HG03521 (cell line): ENCODE data around the gene VPS4A.
"Not testable (repeated sequence)": the region's sequence is repeated elsewhere in the genome, so short reads cannot be mapped to it uniquely, and the experiment has no call there.

Experiments
- ATAC-seq: cut with Tn5 transposase; IDR thresholded peaks from one replicate; pipeline ENCODE4 v1.9.1; 2021; ENCODE audit warnings: mild to moderate bottlenecking, moderate library complexity; ENCODE audit not compliant: unreplicated experiment

The VPS4A gene

DNA sequence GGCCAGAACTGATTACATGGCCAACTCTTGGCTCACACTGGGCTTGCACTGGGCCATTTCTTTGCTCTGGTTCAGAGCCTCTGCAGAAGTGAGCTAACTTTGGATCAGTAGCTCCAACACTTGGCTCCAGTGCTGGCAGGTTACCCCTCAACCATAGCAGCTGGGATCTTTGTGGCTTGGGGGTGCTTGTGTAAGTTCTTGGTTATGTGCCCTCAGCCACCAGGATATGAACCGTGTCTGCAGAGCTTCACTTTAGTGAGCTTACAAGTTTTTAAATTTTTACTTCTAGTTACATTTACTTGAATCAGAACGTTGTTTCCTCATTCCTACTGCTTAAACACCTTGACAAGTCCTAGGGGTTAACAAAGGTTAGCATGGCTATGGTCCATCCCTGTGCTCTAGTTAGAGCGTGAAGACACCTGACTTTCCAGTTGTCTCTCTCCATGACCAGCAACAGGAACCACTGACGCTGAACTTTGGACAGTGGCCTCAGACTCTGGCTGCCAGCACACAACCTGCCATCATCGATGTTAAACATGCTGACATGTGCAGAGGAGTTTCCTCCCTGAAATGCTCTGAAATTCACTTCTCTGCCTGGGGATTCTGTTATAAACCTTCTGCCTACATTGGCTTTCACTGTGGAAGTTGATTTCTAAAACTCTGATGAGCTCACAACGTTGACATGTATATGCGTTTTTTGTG is 15.2 kb downstream of the VPS4A start:
- ATAC-seq: no peak

DNA sequence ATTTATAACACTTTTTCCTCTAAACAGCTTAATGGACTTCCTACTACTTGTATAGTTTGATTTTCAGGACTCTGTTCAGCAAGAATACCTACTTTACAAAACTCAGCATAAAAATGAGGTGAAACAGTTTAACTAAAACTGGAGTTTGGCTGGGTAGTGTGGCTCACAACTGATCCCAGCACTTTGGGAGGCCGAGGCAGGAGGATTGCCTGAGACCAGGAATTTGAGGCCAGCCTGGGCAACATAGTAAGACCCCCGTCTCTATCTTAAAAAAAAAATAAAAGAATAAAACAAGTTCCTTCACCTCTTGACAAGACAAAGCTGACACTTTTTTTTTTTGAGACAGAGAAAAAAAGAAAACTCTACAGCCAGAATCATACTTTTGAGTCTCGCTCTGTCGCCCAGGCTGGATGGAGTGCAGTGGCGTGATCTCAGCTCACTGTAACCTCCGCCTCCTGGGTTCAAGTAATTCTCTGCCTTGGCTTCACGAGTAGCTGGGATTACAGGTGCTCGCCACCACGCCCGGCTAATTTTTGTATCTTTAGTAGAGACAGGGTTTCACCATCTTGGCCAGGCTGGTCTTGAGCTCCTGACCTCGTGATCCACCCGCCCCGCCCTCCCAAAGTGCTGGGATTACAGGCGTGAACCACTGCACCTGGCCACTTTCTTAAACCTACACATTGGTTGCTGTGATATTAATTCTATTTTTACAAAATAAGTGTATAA is 16.6 kb downstream of the VPS4A start:
- ATAC-seq: no peak

DNA sequence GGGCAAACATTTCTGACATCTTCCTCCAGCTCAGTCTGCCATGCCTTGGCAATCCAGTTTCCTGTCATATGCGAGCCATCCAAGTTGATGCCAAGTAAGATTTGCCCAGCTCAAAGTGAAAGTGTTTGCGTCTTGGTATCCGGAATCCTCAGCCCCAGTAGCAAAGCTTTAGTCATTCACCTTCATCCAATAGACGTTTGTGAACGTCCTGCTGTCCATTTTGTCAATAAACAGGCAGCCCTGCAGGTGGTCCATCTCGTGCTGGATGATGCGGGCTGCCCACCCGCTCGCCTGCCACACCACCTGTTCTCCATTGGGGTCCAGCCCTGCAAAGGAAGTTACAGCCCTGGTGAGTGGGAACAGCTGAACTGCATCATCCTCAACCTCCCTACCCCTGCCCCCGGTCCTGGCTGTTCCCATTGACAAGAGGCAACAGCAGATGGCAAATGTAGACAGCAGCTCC is 17.7 kb downstream of the VPS4A start:
- ATAC-seq: no peak

DNA sequence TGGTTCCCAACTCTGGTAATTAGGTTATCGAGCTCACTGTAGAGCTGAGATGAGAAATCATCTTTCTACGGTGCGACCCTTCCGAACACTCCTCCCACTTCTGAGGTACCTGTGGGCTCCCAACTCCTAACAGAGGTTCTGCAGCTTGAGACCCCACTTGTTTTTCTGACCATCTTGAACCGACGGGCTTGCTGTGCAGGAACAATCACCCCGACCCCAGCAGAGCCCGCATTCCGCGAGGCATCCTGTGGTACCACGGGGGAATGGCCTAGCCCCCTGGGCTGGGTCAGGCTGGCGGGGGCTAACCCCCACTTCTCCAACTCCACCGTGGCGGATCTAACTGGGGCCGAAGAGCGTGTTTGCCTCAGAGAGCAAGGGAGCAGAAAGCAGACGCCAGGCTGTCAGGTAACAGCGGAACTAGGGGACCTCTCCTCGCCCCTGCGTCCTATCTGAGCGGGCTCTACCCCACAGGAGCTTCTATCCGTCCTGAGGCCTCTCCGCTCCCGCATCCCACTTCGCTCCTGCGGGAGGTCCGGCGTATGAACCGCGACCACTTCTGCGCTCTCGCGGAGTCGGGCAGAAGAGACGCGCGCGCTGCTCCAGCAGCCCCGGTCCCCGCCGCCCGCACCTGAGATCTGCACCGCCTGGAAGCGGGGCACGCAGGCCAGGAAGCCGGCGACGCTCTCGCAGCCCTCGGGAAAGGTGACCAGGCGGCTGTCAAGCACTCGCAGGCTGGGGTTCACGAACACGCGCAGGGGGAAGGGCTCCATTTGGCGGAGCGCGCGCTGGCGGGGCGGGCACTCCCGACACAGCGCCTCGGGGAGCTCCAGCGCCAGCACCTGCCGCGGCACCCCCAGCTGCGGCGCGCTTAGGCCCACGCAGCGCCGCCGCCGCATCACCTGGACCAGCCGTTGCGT is 18.5 kb downstream of the VPS4A start:
- peak; percentile 26 for ATAC-seq

DNA sequence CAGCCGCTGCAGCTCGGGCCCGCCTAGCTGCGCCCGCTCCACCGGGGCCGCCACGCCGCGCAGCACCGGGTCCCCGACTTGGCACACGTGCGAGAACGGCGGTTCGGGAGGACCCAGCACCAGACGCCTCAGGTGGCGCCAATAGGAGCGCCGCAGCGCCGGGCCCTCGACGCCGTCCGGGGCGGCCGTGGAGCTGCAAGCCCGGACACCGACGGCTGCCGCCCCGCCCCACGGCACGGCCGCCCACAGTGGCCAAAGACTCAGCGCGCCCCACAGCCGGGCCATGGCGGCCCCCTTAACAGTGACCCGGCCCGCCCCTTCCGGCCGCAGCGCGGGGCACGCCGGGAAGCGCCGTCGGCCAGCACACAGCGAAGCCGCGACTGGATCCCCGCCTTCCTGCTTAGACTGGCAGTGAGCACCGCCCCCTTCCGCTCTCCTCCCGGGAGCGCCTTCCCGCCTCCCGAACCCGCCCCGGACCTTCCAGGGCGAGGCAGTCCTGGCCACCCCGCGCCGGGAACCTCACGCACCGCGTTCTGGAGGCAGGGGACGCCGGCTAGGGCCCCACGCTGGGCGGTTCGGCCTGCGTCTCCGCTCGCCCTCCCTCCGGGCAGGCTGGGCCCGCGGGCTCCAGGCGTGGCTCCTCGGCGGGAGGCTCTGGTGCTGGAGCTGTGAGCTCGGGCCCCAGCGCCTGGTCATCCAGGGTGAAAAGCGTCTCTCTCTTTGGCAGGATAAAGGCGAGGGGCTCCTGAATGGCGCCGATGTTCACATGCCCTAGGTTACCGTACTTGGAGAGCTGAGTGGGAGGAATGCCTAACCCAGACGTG is 19.3 kb downstream of the VPS4A start, which contains the start of gene PDF:
Gene PDF, minus strand, starts transcription at position 303 of the 824 bp plus-strand sequence. Its CDS starts 18 bp downstream, at position 285.
- ATAC-seq: peak; percentile 87

DNA sequence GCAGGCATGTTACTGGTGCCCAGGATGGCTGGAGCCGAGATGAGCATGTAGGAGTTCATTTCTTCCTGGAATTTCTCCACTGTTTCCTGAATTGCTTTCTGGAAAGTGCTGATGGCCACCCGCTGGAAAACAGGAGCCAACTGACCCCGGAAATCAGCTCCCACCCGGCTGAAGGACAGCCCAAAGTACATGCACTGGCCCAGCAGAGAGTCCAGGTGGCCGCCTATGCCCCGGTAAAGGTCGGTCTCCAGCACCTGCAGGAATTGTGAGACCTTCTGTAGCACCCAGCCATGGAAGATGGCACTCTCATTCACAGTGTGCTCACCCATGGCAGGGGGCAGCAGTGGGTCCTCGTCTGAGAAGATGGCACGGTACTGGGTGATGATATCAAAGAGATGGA is 23.5 kb downstream of the VPS4A start:
- ATAC-seq: no peak

DNA sequence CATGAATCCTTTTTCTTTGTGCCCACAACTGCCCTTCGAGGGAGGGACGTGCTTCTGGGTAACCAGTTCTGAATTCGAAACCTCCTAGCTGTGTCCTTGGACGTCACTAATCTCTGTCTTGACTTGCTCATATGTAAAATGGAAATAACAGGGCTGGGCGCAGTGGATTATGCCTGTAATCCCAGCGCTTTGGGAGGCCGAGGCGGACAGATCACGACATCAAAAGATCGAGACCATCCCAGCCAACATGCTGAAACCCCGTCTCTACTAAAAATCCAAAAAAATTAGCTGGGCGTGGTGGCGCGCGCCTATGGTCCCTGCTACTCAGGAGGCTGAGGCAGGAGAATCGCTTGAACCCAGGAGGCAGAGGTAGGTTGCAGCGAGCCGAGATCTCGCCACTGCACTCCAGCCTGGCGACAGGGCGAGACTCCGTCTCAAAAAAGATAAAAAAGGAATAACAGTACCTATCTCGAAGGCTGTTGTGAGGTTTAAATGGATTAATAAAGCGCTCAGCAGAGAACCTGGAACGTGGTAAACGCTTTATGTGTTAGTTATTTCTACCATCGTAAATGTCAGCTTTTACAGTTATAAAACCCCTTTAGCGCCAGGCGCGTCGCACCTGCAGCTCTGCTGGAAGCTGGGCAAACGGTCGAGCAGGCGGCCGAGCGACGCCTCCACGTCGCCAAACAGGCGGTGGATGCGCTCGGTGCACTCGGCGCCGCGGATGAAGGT is 27.6 kb downstream of the VPS4A start:
- ATAC-seq: no peak

DNA sequence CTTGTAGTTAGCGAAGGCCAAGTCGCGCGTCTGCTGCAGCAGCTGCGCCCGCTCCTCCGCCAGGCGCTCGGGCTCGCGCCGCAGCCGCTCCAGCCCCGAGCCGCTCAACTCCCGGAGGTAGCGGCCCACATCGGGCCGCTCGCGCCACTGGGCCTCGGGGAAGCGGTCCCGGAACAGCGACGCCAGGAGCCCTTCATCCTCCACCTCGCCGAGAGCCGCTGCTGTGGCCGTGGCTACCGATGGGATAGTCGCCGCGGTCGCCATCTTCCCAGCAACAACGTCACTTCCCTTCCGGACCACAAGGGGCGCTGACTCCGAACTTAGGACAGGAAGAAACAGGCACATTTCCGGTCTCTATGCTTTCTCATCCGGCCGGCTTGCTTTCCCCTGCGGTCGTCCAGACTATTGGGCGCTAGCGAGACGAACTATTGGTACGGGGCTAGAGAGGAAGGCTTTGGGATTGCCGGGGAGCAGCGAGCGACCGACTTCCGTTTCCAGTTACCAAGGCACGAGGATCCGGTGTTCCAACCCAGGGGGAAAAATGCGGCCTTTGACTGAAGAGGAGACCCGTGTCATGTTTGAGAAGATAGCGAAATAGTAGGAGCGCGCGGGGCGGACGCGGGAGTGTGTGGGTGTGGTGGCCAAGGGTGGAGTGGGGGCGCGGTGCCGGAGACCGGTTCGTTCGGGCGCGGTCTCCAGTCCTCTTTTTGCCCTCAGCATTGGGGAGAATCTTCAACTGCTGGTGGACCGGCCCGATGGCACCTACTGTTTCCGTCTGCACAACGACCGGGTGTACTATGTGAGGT is 28.3 kb downstream of the VPS4A start, which contains the start of the genes COG8 and NIP7:
Gene COG8, minus strand, starts transcription at position 276 of the 806 bp plus-strand sequence. Its CDS starts 12 bp downstream, at position 264.
Gene NIP7, plus strand, starts transcription at position 484 of the 806 bp plus-strand sequence. Its CDS starts 58 bp downstream, at position 542.
- ATAC-seq: peak; percentile 86

DNA sequence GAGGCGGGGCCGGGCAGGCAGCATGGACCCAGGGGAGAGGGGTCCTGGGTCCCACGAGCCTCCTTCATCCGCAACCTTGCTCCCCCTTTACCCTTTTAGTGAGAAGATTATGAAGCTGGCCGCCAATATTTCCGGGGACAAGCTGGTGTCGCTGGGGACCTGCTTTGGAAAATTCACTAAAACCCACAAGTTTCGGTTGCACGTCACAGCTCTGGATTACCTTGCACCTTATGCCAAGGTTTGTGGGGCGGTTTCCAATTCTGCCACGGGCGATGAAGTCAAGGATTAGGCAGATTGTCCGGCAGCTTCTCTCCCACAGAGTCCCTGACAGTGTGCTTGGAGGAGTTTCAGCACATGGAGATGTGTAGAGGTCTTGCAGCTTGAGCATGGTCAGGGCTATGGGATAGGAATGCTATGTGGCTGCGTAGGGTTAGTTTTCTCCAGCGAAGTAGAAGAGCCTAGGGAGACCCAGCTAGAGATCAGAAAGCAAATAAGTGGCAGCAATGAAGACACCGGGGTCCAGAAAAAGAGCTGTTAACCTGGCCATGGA is 29.0 kb downstream of the VPS4A start:
- peak; percentile 4 for ATAC-seq

DNA sequence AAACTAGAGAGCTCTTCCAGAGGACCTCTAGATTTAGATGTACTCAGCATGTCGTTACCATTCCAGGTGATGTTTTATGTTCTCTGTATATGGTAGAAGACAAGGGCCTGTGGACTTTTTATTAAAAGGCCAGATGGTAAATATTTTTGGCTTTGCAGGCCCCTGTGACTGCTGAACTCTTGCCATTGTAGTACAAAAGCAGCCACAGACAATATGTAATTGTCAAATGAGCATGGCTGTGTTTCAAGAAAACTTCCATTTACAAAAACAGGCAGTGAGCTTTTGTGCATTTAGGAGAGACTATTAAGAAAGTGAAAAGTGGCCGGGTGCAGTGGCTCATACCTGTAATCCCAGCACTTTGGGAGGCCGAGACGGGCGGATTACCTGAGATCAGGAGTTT is 33.0 kb downstream of the VPS4A start:
- ATAC-seq: no peak

DNA sequence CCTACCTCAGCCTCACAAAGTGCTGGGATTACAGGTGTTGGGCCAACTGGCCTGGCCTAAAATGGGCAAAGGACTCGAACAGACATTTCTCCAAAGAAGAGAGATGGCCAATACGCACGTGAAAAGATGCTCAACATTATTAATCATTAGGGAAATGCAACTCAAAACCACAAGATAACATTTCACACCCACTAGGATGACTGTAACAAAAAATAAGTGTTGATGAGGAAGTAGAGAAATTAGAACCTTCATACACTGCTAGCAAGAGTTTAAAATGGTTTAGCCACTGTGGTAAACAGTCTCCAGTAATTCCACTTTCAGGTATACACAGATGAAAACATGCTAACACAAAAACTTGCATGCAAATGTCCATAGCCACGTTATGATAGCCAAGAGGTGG is 34.8 kb downstream of the VPS4A start:
- no peak for ATAC-seq

DNA sequence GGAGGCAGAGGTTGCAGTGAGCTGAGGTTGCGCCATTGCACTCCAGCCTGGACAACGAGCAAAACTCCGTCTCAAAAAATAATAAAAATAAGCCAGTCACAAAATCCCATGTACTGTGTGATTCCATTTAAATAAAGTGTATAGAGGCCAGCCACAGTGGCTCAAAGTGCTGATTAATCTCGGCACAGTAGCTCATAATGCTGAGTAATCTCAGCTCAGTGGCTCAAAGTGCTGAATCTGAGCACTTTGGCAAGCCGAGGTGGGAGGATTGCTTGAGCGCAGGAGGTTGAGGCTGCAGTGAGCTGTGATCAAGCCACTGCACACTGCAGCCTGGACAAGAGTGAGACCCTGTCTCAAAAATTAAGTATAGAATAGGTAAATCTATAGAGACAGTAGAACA is 35.5 kb downstream of the VPS4A start:
- ATAC-seq: no peak

DNA sequence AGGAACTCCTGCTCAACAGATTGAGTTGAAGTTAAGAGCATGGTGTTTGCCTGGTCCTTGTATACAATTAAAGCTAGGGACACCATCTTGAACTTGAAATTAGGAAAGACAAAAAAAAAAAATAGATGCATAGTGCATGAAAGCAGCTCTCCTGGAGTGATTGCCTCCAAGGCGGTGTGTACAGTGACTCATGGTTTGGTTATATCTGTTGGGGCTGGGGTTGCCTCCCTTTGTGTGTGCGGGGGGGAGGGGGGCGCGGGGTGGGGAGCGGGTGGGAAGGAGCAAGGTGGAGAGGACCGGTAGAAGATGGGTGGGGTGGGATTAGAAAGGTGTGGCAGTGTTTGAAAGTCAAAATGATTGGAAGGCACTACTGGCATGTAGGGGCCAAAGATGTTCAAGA is 37.1 kb downstream of the VPS4A start:
- ATAC-seq: no peak

DNA sequence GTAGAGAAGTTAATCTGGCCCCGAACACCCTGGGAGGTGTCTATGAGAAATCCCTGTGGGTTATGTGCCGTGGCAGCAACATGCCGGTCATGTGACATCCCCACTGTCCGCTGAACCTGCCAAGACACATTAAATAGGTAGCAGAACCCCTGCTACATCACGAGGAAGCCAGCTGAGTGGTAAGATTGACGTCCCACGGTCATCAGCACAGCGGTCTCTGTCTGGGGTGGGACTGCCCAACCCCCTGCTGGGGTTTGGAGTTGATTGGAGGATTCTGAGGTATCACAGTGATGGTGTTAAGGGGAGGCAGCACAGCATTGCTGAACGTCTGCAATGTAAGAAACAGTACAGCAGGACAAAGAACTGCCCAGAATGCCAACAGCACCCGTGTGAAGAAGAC is 38.4 kb downstream of the VPS4A start:
- no peak for ATAC-seq

DNA sequence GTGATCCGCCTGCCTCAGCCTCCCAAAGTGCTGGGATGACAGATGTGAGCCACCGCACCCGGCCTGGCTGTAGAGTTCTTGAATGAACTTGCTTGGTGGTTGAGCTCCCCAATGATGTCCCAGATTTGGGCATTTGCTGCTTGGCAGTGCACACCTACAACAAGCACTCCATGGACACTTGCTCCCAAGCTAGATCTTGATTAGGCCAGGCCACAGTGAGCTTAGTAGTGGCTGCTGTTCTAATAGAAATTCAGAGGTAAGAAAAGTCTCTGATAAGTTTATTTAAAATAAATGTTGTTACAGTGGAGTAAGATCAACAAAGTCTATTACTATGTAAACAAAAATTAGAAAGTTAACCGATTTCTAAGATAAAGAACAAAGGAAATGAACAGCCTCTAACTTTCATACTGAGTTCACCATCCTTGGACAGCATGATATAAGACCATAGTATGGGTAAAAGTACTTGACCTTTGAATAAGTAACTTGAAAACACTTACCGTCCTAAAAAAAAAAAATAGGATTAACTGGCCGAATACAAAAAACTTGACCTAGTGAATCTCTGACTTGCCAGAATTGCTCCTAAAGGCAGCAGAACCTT is 39.5 kb downstream of the VPS4A start:
- ATAC-seq: no peak

DNA sequence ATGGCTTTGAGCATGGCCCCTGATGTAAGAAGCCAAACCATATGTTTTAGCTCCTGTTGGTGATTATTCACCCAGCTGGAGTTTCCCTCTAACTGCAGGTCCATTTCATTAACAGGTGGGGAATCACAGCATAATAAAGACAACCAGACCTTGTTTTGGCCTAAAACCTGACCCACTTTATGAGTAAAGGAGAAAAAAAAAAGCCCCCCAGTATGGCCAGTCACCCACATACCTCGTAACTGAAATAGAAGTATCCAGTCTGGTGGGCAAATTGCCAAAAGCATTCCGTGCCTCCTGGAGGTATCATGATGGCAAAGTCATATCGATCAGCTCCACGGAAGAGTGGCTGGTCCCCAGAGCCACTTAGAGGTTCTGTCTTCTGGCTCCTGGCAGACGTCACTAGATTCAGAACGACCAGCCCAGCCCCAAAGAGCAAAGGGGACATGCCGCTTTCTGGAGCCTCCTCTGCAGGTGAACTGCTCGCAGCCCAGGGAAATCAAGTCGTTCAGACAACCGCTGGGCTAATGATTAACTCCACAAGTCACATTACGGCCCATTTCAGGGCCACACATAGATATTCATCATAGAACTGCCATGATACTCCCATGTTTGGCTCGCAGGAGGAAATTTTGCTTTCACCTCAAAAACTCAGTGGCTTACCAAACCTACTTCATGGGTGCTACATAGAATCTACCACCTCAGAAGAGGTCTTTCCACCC is 40.3 kb downstream of the VPS4A start, which contains the start of gene TMED6:
Gene TMED6, minus strand, starts transcription at position 478 of the 719 bp plus-strand sequence. Its CDS starts 33 bp downstream, at position 445.
- ATAC-seq: no peak

DNA sequence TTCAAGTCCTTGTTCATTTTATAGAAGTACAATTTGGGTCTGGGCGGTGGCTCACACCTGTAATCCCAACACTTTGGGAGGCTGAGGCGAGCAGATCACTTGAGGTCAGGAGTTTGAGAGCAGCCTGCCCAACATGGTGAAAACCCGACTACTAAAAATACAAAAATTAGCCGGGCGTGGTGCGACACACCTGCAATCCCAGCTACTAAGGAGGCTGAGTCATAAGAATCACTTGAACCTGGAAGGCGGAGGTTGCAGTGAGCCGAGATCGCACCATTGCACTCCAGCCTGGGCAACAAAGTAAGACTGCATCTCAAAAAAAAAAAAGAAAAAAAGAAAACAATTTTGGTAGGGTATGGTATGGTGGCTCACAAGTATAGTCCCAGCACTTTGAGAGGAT is 48.9 kb downstream of the VPS4A start:
- not testable (repeated sequence) for ATAC-seq
